ENCODE measurements around the gene CASP6.

DNA sequence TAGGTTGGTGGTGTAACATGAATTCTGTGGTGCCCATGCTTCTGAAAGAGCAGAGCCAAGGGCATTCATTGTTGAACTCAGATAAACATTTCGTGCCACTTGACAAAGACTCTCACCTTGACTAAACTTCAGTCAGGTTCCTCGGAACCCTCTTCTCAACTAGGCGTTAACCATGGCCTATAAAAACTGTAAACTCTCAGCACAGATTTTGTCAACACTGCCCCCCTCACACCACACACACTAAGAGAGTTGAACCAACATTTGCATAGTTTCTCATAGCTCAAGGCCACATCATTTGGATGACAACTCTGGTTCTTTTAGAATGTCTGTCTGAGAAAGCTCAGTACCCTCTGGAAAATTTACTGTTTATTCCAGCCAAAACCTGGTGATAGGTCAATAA lies 28.1 kb downstream of the CASP6 start:
- TF ChIP-seq, protein P1, sequence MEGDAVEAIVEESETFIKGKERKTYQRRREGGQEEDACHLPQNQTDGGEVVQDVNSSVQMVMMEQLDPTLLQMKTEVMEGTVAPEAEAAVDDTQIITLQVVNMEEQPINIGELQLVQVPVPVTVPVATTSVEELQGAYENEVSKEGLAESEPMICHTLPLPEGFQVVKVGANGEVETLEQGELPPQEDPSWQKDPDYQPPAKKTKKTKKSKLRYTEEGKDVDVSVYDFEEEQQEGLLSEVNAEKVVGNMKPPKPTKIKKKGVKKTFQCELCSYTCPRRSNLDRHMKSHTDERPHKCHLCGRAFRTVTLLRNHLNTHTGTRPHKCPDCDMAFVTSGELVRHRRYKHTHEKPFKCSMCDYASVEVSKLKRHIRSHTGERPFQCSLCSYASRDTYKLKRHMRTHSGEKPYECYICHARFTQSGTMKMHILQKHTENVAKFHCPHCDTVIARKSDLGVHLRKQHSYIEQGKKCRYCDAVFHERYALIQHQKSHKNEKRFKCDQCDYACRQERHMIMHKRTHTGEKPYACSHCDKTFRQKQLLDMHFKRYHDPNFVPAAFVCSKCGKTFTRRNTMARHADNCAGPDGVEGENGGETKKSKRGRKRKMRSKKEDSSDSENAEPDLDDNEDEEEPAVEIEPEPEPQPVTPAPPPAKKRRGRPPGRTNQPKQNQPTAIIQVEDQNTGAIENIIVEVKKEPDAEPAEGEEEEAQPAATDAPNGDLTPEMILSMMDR (IDR thresholded peaks at IDR 0.05): no peak
- no peak for TF ChIP-seq POLR2A (IDR thresholded peaks at IDR 0.05)
